HepG2 (cell line): Measurements from ENCODE around the gene B4GALT2. TPM values are rescaled to one million over a fixed set of nuclear protein-coding genes. Genes with fewer than 3 reads are reported as not detected.

Experiments
- GABPA ChIP-seq, 2 experiments: IDR thresholded peaks; 2 replicates each; pipeline ENCODE4 v1.6.1; 2011 to 2016; ENCODE audit warnings: low read depth in 2 of 2, low read length in 1 of 2, missing biosample characterization in 1 of 2, missing genetic modification characterization in 1 of 2
- MAF1 ChIP-seq: sonication (generic); formaldehyde crosslinking; IDR thresholded peaks from 2 replicates; pipeline ENCODE4 v1.5.0; 2020; ENCODE audit warnings: missing genetic modification reagents, borderline replicate concordance
- MTF2 ChIP-seq: sonication (generic); formaldehyde crosslinking; IDR thresholded peaks from 2 replicates; pipeline ENCODE4 v1.5.0; 2020; ENCODE audit warnings: missing genetic modification reagents, borderline replicate concordance
- NFATC3 ChIP-seq: sonication (generic); formaldehyde crosslinking; IDR thresholded peaks from 2 replicates; pipeline ENCODE4 v1.5.1; 2020; ENCODE audit warnings: mild to moderate bottlenecking, missing genetic modification reagents
- POGK ChIP-seq: sonication (generic); formaldehyde crosslinking; conservative IDR thresholded peaks from 2 replicates; pipeline ENCODE4 v1.8.0; 2022; ENCODE audit warnings: mild to moderate bottlenecking, moderate library complexity, missing genetic modification reagents
- SIN3A ChIP-seq: IDR thresholded peaks from 2 replicates; pipeline ENCODE4 v1.6.1; 2011; ENCODE audit warnings: low read depth, mild to moderate bottlenecking, control low read depth, low read length, borderline replicate concordance
- SMAD3 ChIP-seq: sonication (generic); formaldehyde crosslinking; IDR thresholded peaks from 2 replicates; pipeline ENCODE4 v1.4.0; 2020; ENCODE audit warnings: missing genetic modification reagents
- TEAD2 ChIP-seq: sonication (generic); formaldehyde crosslinking; IDR thresholded peaks from 2 replicates; pipeline ENCODE4 v1.9.0; 2021; ENCODE audit warnings: missing genetic modification reagents
- UBTF ChIP-seq: sonication (generic); formaldehyde crosslinking; IDR thresholded peaks from 2 replicates; pipeline ENCODE4 v1.4.0; 2020; ENCODE audit warnings: mild to moderate bottlenecking, missing genetic modification reagents
- ZNF263 ChIP-seq: sonication (generic); formaldehyde crosslinking; IDR thresholded peaks from 2 replicates; pipeline ENCODE4 v1.4.0; 2020; ENCODE audit warnings: missing genetic modification reagents
- polyA plus RNA-seq, 8 experiments: library from polyadenylated mRNA; depleted of rRNA in 3 of 8; stranded (reverse) in 7 of 8; unstranded in 1 of 8; fragments of >200 nt; fragmentation: Illumina TruSeq in 4 of 8; extraction: Trizol in 4 of 8; gene quantifications; 2 replicates each; pipeline versions ENCODE4 v1.2.1 to v1.2.3, GENCODE V29; 2011 to 2016; ENCODE audit warnings: low read depth in 4 of 8, missing spikeins in 1 of 8, mixed read lengths in 1 of 8; ENCODE audit not compliant: insufficient read depth in 1 of 8
- total RNA-seq, 5 experiments: library from RNA; depleted of rRNA; stranded (reverse); fragments of >200 nt; fragmentation: Illumina TruSeq; extraction: Trizol; gene quantifications; 2 replicates each; pipeline ENCODE4 v1.2.3, GENCODE V29; 2016; ENCODE audit warnings: low read depth in 1 of 5
- TF ChIP-seq, protein P1 (sequence below), 2 experiments: sonication (generic) in 1 of 2; formaldehyde crosslinking in 1 of 2; IDR thresholded peaks; 2 replicates each; pipeline versions ENCODE4 v1.6.1 to v1.9.0; 2014 to 2022; ENCODE audit warnings: antibody characterized with exemption in 1 of 2, borderline replicate concordance in 1 of 2, inconsistent platforms in 1 of 2, low read depth in 1 of 2, missing genetic modification reagents in 1 of 2
- TF ChIP-seq, protein P2 (sequence below): sonication (generic); formaldehyde crosslinking; IDR thresholded peaks from 2 replicates; pipeline ENCODE4 v1.4.0; 2020; ENCODE audit warnings: missing genetic modification reagents, borderline replicate concordance

The B4GALT2 gene
- total and polyA plus RNA-seq, 2 of the 13 experiments (the other 11 are each of a cell fraction or from before 2014, with no cell fraction given): 41.9 to 78.0 TPM

DNA sequence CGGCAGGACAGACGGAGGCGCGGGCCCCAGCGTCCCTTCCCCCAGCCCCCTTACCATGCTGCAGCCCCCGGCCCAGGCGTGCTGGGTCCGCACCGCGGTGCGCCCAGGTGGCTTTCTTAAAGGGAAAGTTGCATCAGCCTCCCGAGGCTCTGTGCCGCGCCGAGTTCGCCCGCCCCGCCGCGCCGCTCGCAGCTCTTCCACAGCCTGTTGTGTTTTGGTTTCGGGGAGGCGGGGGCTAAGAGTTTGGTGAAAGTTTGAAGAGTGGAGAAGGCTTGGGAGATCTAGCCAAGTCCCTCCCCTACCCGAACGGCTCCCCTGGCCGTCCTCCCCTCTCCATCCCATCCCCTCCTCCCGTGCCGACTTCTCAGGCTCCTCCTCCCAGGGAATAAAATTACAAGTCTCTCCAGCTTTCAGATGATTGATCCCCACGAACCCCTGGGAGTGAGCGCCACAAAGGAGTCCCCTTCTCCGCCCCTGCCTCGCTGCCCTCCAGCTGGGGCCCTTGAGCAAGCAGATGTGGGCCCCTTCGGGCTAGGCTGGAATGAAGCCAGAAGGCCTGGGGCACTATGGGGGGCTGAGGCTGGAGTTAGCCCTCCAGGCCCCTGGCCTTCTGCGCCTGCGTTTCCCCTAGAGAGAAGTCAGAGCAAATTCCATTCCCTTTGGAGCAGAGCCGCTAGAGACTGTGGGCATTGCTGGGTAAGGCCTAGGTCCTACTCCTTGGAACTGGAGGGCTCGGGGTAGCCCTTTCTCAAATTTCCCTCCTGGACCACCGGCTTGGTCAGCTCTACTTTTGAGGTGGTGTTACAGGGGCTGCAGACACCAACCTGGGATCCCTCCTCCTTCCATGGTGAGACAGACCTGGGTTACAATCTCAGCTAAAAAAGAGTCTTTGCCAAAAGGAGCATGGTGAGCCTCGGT is 52.5 kb downstream of the B4GALT2 start, which contains the start of gene SLC6A9 (continued):
- TF ChIP-seq, protein P1, sequence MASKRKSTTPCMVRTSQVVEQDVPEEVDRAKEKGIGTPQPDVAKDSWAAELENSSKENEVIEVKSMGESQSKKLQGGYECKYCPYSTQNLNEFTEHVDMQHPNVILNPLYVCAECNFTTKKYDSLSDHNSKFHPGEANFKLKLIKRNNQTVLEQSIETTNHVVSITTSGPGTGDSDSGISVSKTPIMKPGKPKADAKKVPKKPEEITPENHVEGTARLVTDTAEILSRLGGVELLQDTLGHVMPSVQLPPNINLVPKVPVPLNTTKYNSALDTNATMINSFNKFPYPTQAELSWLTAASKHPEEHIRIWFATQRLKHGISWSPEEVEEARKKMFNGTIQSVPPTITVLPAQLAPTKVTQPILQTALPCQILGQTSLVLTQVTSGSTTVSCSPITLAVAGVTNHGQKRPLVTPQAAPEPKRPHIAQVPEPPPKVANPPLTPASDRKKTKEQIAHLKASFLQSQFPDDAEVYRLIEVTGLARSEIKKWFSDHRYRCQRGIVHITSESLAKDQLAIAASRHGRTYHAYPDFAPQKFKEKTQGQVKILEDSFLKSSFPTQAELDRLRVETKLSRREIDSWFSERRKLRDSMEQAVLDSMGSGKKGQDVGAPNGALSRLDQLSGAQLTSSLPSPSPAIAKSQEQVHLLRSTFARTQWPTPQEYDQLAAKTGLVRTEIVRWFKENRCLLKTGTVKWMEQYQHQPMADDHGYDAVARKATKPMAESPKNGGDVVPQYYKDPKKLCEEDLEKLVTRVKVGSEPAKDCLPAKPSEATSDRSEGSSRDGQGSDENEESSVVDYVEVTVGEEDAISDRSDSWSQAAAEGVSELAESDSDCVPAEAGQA (IDR thresholded peaks at IDR 0.05; ENCODE audit: low read depth): no peak
- TF ChIP-seq, protein P1 (CRISPR knock-in tag; IDR thresholded peaks at IDR 0.05; ENCODE audit: borderline replicate concordance): no peak
- TF ChIP-seq ZNF263 (CRISPR knock-in tag) (peak; percentile 92), UBTF (CRISPR knock-in tag) (peak; percentile 69; the same call in 1 of the 2 replicates), MAF1 (CRISPR knock-in tag) (no peak), POGK (CRISPR knock-in tag) (peak; percentile 54; the same call in 1 of the 2 replicates), SMAD3 (CRISPR knock-in tag) (peak; percentile 50; the same call in 1 of the 2 replicates), TEAD2 (no peak), SIN3A (0 out of 2 replicates have a peak, but pooled peaks have one; percentile 6), NFATC3 (CRISPR knock-in tag) (no peak), GABPA (IDR thresholded peaks at IDR 0.05; ENCODE audit: low read depth, low read length) (no peak), GABPA (CRISPR knock-in tag; IDR thresholded peaks at IDR 0.05; ENCODE audit: low read depth) (no peak), MTF2 (no peak)
- TF ChIP-seq, protein P2, sequence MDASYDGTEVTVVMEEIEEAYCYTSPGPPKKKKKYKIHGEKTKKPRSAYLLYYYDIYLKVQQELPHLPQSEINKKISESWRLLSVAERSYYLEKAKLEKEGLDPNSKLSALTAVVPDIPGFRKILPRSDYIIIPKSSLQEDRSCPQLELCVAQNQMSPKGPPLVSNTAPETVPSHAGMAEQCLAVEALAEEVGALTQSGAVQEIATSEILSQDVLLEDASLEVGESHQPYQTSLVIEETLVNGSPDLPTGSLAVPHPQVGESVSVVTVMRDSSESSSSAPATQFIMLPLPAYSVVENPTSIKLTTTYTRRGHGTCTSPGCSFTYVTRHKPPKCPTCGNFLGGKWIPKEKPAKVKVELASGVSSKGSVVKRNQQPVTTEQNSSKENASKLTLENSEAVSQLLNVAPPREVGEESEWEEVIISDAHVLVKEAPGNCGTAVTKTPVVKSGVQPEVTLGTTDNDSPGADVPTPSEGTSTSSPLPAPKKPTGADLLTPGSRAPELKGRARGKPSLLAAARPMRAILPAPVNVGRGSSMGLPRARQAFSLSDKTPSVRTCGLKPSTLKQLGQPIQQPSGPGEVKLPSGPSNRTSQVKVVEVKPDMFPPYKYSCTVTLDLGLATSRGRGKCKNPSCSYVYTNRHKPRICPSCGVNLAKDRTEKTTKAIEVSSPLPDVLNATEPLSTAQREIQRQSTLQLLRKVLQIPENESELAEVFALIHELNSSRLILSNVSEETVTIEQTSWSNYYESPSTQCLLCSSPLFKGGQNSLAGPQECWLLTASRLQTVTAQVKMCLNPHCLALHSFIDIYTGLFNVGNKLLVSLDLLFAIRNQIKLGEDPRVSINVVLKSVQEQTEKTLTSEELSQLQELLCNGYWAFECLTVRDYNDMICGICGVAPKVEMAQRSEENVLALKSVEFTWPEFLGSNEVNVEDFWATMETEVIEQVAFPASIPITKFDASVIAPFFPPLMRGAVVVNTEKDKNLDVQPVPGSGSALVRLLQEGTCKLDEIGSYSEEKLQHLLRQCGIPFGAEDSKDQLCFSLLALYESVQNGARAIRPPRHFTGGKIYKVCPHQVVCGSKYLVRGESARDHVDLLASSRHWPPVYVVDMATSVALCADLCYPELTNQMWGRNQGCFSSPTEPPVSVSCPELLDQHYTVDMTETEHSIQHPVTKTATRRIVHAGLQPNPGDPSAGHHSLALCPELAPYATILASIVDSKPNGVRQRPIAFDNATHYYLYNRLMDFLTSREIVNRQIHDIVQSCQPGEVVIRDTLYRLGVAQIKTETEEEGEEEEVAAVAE (CRISPR knock-in tag): no peak
